BE2C (cell line): ENCODE measurements around the gene TPSAB1.

ENCODE experiments used
- DNase-seq: peaks from one replicate; pipeline ENCODE4 v3.0.0-alpha.2; 2020
- H3K27me3 ChIP-seq: fragments of 250-450 bp; sonication (Bioruptor Pico); 2 replicates; pipeline ENCODE4 v1.5.1; 2020; ENCODE audit warnings: mild to moderate bottlenecking
- H3K36me3 ChIP-seq: fragments of 250-450 bp; sonication (Bioruptor Pico); 2 replicates; pipeline ENCODE4 v1.5.1; 2020; ENCODE audit warnings: mild to moderate bottlenecking
- H3K4me1 ChIP-seq: fragments of 250-450 bp; sonication (Bioruptor Pico); 2 replicates; pipeline ENCODE4 v1.5.1; 2020
- H3K4me3 ChIP-seq: 2 replicates; pipeline ENCODE4 v1.5.1; 2011; ENCODE audit warnings: low read depth, low read length
- H3K9me3 ChIP-seq: fragments of 250-450 bp; sonication (Bioruptor Pico); 2 replicates; pipeline ENCODE4 v1.5.1; 2020
- TF ChIP-seq, protein P1 (sequence below): IDR thresholded peaks from 2 replicates; pipeline ENCODE4 v1.5.1; 2012; ENCODE audit warnings: mild to moderate bottlenecking, low read depth, low read length

Gene TPSAB1

DNA sequence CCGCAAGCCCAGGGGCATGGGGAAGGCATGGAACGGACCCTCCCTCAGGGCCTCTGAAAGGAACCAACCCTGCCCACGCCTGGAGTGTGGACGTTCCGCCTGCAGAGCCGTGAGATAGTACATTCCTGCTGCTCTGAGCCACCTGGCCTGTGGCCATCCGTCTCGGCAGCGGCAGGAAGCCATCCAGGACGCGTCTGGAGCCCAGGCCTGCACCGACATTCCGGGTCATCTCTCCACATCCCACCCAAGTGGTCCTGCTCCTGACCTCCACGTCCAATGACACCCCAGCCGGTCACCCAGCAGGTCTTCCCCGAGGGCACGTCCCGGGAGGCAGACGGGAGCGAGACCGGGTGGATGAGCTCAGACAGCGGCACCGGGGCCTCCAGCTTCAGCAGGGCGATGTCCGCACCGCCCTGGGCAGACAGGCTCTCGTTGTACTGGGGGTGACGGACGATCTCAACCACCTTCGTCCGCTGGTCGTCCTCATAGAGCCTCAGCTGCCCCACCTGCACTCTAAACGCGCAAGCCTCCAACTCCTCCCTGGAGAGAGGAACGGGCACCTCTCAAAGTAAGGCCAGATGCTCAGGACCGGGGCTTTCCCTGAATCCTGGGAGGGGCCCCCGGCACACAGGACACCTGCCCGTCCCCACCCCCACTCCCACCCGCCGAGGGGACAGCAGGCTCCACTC lies 47.6 kb downstream of the TPSAB1 start:
- Histone ChIP-seq H3K4me1 (no peaks in the 10 kb centered on the region), H3K27me3 (peaks cover 88% of the 10 kb centered on the region), H3K36me3 (no peaks in the 10 kb centered on the region), H3K4me3 (no peak overlapping the region), H3K9me3 (no peaks in the 10 kb centered on the region)
- TF ChIP-seq, protein P1, sequence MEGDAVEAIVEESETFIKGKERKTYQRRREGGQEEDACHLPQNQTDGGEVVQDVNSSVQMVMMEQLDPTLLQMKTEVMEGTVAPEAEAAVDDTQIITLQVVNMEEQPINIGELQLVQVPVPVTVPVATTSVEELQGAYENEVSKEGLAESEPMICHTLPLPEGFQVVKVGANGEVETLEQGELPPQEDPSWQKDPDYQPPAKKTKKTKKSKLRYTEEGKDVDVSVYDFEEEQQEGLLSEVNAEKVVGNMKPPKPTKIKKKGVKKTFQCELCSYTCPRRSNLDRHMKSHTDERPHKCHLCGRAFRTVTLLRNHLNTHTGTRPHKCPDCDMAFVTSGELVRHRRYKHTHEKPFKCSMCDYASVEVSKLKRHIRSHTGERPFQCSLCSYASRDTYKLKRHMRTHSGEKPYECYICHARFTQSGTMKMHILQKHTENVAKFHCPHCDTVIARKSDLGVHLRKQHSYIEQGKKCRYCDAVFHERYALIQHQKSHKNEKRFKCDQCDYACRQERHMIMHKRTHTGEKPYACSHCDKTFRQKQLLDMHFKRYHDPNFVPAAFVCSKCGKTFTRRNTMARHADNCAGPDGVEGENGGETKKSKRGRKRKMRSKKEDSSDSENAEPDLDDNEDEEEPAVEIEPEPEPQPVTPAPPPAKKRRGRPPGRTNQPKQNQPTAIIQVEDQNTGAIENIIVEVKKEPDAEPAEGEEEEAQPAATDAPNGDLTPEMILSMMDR, result no peak
- no peak for DNase-seq

DNA sequence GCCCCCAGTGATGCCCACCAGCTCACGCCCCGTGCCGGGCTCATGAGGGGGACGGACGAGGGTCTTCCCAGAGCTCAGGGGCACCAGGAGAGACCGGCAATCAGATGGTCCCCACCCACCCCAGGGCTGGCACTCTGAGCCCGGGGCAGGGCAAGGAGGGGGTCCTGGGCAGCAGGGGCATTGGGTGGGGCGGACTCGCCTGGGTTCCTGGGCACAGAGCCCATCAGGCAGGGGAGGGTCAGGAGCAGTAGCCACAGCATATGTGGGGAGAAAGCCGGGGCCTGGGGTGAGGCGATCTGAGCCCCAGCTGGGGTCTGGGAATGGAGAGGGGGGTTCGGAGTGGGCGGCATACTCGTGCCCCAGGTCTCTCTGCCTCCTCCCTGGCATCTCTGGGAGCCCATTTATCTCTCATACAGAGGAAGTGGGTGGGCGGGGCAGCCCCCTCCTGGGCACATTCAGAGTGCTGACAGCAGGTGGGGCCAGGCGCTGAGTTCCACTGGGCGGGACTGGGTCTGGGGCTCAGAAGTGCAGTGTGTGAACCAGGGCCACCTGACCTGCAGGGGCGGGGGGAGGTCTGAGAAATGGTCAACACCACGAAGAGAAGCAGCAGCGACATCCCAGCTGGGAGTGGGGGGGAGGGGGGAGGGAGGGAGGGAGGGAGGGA lies 48.4 kb downstream of the TPSAB1 start:
- H3K27me3 ChIP-seq, result peaks cover 87% of the 10 kb centered on the region
- TF ChIP-seq, protein P1, result no peak
- H3K4me3 ChIP-seq, result no peak overlapping the region
- no peak for DNase-seq
- H3K4me1 ChIP-seq, result no peaks in the 10 kb centered on the region
- no peaks in the 10 kb centered on the region for H3K9me3 ChIP-seq
- no peaks in the 10 kb centered on the region for H3K36me3 ChIP-seq

DNA sequence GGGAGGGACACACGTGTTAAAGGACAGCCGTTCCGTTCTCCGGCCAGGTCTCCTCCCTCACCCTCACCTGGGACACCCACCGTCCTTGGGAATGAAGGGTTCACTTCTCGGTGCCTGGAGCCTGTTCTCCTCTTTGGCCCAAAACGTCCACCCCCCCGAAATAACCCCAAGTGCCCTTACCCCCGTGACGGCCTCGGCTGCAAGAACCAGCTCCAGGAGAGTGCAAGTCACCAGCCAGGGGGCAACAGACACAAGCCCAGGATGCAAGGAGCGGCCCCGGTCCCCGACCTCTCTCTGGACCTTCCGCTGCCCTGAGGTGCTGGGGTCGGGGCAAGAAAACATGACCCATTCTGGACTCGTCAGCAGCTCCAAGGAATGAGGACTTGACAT lies 49.0 kb downstream of the TPSAB1 start:
- H3K4me3 ChIP-seq, result no peak overlapping the region
- no peaks in the 10 kb centered on the region for H3K4me1 ChIP-seq
- H3K27me3 ChIP-seq, result peaks cover 85% of the 10 kb centered on the region
- DNase-seq, result no peak
- no peaks in the 10 kb centered on the region for H3K9me3 ChIP-seq
- H3K36me3 ChIP-seq, result no peaks in the 10 kb centered on the region
- TF ChIP-seq, protein P1, result no peak

DNA sequence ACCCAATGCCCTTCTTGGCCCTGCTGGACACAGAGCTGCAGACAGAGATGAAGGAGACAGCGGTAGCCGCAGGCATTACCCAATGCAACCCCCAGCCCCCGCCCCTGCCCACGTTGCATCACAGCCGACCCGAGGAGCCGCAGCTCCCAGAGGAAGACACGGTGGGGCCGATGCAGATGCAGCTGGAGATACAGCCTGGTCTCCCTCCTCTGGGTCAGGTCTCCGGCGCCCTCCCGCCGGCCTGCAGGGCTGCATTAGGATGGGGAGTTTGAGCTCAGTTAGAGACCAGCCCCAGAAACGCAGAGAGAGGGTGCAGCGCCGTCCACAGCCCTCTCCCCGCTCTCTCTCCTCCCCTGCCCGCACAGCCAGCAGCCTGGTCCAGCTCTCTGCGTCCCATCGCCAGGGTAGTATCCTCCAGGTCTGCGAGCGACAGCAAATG lies 49.6 kb downstream of the TPSAB1 start:
- H3K4me3 ChIP-seq, result no peak overlapping the region
- TF ChIP-seq, protein P1, result no peak
- peaks cover 84% of the 10 kb centered on the region for H3K27me3 ChIP-seq
- H3K36me3 ChIP-seq, result no peaks in the 10 kb centered on the region
- no peaks in the 10 kb centered on the region for H3K9me3 ChIP-seq
- no peak for DNase-seq
- no peaks in the 10 kb centered on the region for H3K4me1 ChIP-seq

DNA sequence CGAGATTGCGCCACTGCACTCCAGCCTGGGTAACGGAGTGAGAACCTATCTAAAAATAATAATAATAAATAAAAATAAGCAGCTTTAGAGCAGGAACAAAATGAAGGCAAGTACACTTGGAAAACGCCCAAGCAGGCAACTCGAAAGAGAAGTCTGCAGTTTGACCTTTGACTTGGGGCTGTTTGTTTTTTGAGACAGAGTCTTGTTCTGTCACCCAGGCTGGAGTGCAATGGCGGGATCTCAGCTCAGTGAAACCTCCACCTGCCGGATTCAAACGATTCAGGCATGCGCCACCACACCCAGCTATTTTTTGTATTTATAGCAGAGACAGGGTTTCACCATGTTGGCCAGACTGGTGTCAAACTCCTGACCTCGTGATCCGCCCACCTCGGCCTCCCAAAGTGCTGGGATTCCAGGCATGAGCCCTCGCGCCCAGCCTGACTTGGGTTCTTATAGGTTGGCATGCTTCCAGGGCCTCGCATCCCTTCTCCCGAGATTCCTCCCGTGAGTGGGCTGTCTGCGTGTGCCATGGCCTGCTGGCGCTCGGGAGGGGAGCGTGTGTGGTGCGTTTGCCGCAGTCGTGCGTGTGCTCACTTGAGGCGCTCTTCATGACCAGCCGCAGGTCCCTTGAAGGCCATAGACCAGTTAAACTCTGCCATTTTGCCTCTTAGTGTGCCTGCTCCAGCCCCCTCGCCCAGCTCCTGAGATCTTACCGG lies 50.5 kb downstream of the TPSAB1 start:
- no peaks in the 10 kb centered on the region for H3K9me3 ChIP-seq
- no peak overlapping the region for H3K4me3 ChIP-seq
- no peak for DNase-seq
- H3K36me3 ChIP-seq, result no peaks in the 10 kb centered on the region
- TF ChIP-seq, protein P1, result no peak
- no peaks in the 10 kb centered on the region for H3K4me1 ChIP-seq
- peaks cover 86% of the 10 kb centered on the region for H3K27me3 ChIP-seq
